ENCODE data around the gene ZNF628.
"Not testable (repeated sequence)": the region's sequence is repeated elsewhere in the genome, so short reads cannot be mapped to it uniquely, and the experiment has no call there.

Gene ZNF628

GRCh38 chr19:55492362-55492944, 16.0 kb downstream of the ZNF628 start:
- in situ Hi-C loops (cut with HindIII; ENCODE audit: low pct_unique_long_range_greater_than_20kb, low sequenced_read_pairs) = no loop called here
- peak in 1 of 2 experiments; percentile 30 for DNase-seq (ENCODE audit: low read depth in 1 of 2, low spot score in 1 of 2)
- TF ChIP-seq JUND (IDR thresholded peaks at IDR 0.05; ENCODE audit: low read depth) = no peak

GRCh38 chr19:55493052-55493644, 16.7 kb downstream of the ZNF628 start:
- in situ Hi-C loops (cut with HindIII; ENCODE audit: low pct_unique_long_range_greater_than_20kb, low sequenced_read_pairs) = no loop called here
- no peak for TF ChIP-seq JUND (IDR thresholded peaks at IDR 0.05; ENCODE audit: low read depth)
- DNase-seq (ENCODE audit: low read depth in 1 of 2, low spot score in 1 of 2) = no peak

- TF ChIP-seq JUND (IDR thresholded peaks at IDR 0.05; ENCODE audit: low read depth) = no peak
- in situ Hi-C loops (cut with HindIII; ENCODE audit: low pct_unique_long_range_greater_than_20kb, low sequenced_read_pairs) = no loop called here
- no peak for DNase-seq (ENCODE audit: low read depth in 1 of 2, low spot score in 1 of 2)
Observed at GRCh38 chr19:55493645-55494171, 17.3 kb downstream of the ZNF628 start.

- in situ Hi-C loops (cut with HindIII; ENCODE audit: low pct_unique_long_range_greater_than_20kb, low sequenced_read_pairs) = no loop called here
- DNase-seq (ENCODE audit: low read depth in 1 of 2, low spot score in 1 of 2) = no peak
- no peak for TF ChIP-seq JUND (IDR thresholded peaks at IDR 0.05; ENCODE audit: low read depth)
Observed at GRCh38 chr19:55494172-55494761, 17.9 kb downstream of the ZNF628 start.

GRCh38 chr19:55495646-55496349, 19.4 kb downstream of the ZNF628 start:
- in situ Hi-C loops (cut with HindIII; ENCODE audit: low pct_unique_long_range_greater_than_20kb, low sequenced_read_pairs) = no loop called here
- no peak for TF ChIP-seq JUND (IDR thresholded peaks at IDR 0.05; ENCODE audit: low read depth)
- no peak for DNase-seq (ENCODE audit: low read depth in 1 of 2, low spot score in 1 of 2)

GRCh38 chr19:55496820-55497219, 20.4 kb downstream of the ZNF628 start:
- DNase-seq (ENCODE audit: low read depth in 1 of 2, low spot score in 1 of 2); in situ Hi-C loops (cut with HindIII; ENCODE audit: low pct_unique_long_range_greater_than_20kb, low sequenced_read_pairs): not testable (repeated sequence)

- in situ Hi-C loops (cut with HindIII; ENCODE audit: low pct_unique_long_range_greater_than_20kb, low sequenced_read_pairs) = no loop called here
- no peak for DNase-seq (ENCODE audit: low read depth in 1 of 2, low spot score in 1 of 2)
- TF ChIP-seq JUND (IDR thresholded peaks at IDR 0.05; ENCODE audit: low read depth) = no peak
Observed at GRCh38 chr19:55497763-55498162, 21.3 kb downstream of the ZNF628 start.

GRCh38 chr19:55498246-55498840, 21.9 kb downstream of the ZNF628 start:
- no peak for DNase-seq (ENCODE audit: low read depth in 1 of 2, low spot score in 1 of 2)
- TF ChIP-seq JUND (IDR thresholded peaks at IDR 0.05; ENCODE audit: low read depth) = no peak
- in situ Hi-C loops (cut with HindIII; ENCODE audit: low pct_unique_long_range_greater_than_20kb, low sequenced_read_pairs) = no loop called here

GRCh38 chr19:55500368-55500952, 24.0 kb downstream of the ZNF628 start:
- TF ChIP-seq JUND (IDR thresholded peaks at IDR 0.05; ENCODE audit: low read depth) = no peak
- no peak for DNase-seq (ENCODE audit: low read depth in 1 of 2, low spot score in 1 of 2)
- in situ Hi-C loops (cut with HindIII; ENCODE audit: low pct_unique_long_range_greater_than_20kb, low sequenced_read_pairs) = no loop called here

- in situ Hi-C loops (cut with HindIII; ENCODE audit: low pct_unique_long_range_greater_than_20kb, low sequenced_read_pairs) = no loop called here
- no peak for TF ChIP-seq JUND (IDR thresholded peaks at IDR 0.05; ENCODE audit: low read depth)
- DNase-seq (ENCODE audit: low read depth in 1 of 2, low spot score in 1 of 2) = no peak
Observed at GRCh38 chr19:55502197-55502952, 26.0 kb downstream of the ZNF628 start.

- no peak for TF ChIP-seq JUND (IDR thresholded peaks at IDR 0.05; ENCODE audit: low read depth)
- DNase-seq (ENCODE audit: low read depth in 1 of 2, low spot score in 1 of 2) = no peak
- in situ Hi-C loops (cut with HindIII; ENCODE audit: low pct_unique_long_range_greater_than_20kb, low sequenced_read_pairs) = no loop called here
Observed at GRCh38 chr19:55503157-55503501, 26.7 kb downstream of the ZNF628 start.

All from T47D (cell line).